GM21526 (cell line): ENCODE measurements around the gene AMZ2.
"Not testable (repeated sequence)": the region's sequence is repeated elsewhere in the genome, so short reads cannot be mapped to it uniquely, and the experiment has no call there.

Source experiments
- ATAC-seq: cut with Tn5 transposase; IDR thresholded peaks from one replicate; pipeline ENCODE4 v1.9.1; 2021; ENCODE audit warnings: moderate library complexity; ENCODE audit not compliant: unreplicated experiment, low FRiP score

The AMZ2 gene

DNA sequence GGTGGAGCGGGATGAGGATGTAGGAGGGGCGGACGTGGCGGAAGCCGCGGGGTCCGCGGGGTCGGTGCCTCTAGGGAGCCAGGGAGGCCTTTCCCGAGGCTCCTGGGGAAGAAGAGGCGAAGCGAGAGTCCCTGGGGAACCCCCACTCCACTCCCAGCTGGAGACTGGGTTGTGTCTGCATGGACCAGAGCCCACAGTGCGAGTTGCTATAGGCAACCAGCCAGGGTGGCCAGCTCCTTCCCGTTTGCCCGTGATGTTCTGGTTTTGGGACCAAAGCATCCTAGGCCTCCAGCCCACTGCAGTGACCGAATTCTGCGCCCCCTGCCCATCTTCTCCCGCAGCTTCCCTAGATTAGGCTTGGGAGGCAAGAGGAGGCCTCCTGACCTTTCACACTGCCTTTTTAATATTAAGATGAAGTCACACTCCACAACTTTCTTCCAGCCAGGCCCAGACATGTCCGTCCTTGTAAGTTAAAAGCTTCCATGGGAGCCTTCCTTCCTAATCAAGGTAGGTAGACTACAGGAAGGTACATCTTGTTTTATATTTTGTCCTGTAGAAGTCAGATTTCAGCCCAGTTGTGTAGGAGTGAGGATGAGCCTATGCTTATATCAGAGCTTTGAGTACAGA, 469 bp downstream of the AMZ2 start:
- ATAC-seq, result peak; percentile 22

DNA sequence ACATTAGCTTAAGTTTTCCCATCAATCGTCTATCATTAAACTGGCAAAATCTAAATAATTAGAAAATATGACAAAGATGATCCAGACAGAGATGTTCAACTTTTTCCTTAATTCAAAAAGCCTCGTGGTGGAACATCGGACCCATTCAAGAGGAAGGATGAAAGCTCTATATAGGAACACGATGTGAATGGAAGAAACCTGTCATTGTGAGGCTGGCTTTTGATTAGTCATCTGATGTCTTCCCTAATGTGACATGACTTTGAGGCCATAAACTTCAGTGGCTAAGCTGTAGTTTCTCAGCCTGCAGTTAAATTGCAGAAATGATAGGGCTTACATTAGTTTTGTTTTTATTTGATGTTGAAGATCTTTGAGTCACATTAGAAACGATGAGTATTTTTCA, 1.0 kb downstream of the AMZ2 start:
- no peak for ATAC-seq

DNA sequence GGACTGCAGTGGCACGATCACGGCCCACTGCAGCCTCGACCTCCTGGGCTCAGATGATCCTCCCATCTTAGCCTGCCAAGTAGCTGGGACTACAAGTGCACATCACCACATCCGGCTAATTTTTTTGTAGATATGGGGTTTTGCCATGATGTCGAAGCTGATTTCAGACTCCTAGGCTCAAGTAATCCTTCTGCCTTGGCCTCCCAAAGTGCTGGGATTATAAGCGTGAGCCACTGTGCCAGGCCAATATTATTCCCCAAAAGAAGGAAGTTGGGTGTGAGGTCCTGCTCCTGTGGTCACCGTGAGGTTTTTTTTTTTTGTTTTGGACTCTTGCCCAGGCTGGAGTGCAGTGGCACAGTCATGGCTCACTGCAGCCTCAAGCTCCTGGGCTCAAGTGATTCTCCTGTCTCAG, 1.5 kb downstream of the AMZ2 start:
- ATAC-seq, result no peak

DNA sequence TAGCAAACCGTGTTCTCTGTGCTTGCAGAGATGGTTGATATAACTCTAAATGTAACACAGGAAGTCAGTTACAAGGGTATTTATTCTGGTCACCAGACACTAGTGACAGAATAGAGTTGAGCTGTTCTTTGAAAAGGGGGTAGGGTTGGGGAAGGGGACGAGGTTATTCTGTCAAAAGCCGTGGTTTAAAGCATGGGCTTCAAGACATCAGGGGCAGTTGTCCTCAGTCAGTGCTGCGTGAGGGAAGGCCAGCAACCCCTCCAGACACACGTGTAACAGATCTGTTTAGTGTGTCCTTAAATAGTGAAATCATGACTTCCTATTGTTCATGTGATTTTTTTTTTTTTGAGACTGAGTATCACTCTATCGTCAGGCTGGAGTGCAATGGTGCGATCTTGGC, 5.6 kb downstream of the AMZ2 start:
- ATAC-seq, result not testable (repeated sequence)

DNA sequence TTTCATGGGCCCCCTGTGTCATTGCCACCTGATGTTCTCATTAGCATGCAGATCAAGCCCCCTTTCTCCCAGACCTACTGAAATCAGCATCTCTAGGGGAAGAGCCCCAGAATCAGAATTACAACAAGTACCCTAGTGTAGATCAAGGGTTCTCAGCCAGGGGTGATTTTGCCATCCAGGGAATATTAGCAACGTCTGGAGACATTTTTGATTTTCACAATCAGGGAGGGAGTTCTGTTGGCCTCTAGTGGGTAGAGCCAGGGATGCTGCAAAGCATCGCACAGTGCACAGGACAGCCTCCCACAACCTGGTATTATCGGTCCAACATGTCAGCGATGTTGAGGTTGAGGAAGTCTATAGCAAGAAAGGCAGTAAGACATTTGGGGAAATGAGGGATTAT, 7.3 kb downstream of the AMZ2 start:
- ATAC-seq, result no peak

DNA sequence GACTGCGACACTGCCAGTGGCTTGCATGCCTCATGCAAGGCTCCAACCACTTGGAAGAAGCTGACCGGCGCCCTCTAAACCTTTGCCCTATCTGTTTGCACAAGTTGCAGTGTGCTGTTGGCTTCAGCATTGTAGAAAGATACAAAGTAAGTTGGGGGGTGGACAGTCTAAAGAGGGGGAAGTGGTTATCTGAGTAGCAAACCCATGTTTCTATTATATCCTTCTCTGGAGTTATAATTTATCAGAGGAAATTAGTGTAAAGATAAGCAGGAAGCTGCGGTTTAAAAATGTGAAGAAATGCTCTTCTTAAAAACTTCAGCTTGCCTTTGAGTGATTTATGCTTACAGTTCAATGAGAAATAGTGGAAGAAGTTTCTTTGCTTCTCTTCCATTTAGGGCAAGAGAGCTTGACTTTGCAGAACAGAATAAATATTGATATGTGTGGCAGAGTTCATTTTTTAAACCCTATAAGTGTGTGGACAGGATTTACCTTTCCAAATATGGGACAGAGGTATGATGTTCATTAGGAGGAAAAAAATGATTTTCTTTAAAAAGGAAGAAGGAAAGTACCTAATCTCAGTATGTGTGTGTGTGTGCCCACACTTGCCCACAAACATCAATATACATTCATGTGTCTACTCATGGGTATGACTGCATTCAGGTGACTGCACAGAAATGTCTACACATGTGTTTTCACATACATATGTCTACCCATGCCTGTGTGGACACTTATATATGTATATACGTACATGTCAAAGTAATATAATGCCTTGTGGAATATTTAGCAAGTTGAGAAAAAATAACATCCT, 8.1 kb downstream of the AMZ2 start:
- ATAC-seq, result no peak

DNA sequence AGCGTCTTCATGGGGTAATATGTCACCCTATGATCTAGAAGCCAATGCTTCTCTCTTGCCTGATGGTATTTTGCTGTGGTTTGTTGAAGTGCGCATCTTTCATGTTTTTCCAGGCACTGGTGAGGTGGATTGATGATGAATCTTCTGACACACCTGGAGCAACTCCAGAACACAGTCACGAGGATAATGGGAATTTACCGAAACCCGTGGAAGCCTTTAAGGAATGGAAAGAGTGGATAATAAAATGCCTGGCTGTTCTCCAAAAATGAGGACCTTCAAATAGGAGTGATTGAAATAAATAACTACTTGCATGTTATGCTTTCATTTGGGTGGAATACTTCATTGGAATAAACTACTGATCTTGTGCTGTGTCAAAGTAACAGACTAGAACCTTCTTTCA, 8.9 kb downstream of the AMZ2 start:
- not testable (repeated sequence) for ATAC-seq

DNA sequence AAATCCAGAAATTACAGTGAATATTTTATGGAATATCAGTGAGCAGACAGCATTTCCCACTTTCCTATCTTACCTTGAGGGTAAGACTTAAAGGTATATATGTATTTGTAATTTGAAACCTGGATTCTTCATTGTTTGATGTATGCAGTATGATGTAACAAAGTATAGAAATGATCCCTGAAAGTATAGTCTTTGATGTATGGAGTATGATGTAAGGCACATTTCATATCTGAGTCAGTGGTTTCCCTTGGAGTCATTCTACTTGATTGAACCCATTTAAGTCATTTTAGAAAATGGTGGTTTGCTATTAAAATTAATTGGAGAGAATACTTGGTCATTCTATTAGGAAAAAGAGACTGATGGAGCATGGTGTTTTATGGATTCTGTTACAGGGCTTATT, 10.1 kb downstream of the AMZ2 start:
- no peak for ATAC-seq

DNA sequence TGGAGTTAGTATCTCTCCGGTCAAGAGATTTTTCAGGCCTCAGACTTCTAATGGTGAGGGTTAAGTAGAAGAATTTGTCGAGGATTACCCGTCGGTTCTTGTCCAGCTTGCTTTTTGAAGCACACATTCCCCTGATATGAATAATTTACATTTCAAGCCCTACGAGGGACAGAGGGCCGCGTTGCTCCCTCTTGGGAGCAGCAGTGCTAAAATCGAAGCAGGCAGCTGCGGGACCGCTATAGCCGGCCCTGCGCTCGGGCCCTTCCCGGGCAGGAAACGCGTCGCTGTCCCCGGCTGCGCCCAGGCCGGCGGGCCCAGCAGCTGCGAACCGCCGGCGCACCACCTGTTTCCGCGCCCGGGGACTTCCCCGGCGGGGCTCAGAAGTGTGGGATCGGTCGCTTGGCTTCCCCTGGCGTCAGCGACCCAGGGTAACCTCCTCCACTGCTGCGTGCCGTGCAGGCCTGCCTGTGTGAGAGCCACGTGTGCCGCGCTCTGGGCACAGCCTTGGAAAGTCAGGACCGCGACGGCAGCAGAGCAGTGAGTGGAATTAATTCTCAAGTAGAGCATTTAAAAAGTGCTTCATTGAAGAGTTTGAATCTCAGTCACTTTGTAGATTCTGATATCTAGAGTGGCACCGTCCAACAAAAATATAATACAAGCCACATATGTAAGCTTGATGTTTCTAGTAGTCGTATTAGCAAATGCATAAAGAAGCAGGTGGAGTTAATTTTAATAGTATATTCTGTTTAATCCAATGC, 11.2 kb downstream of the AMZ2 start:
- peak; percentile 86 for ATAC-seq

DNA sequence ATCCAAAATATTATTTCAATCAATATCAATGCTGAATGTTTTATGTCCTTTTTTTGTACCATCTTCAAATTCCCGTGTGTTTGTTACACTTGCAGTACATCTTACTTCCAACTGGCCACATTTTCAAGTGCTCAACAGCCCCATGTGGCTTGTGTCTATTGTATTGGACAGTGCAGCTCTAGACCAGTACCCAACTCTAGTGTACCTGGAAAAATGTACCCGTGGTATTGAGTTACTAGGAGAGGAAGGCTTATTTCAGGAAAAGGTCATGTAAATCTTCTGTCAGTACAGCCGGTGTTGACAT, 11.8 kb downstream of the AMZ2 start:
- not testable (repeated sequence) for ATAC-seq

DNA sequence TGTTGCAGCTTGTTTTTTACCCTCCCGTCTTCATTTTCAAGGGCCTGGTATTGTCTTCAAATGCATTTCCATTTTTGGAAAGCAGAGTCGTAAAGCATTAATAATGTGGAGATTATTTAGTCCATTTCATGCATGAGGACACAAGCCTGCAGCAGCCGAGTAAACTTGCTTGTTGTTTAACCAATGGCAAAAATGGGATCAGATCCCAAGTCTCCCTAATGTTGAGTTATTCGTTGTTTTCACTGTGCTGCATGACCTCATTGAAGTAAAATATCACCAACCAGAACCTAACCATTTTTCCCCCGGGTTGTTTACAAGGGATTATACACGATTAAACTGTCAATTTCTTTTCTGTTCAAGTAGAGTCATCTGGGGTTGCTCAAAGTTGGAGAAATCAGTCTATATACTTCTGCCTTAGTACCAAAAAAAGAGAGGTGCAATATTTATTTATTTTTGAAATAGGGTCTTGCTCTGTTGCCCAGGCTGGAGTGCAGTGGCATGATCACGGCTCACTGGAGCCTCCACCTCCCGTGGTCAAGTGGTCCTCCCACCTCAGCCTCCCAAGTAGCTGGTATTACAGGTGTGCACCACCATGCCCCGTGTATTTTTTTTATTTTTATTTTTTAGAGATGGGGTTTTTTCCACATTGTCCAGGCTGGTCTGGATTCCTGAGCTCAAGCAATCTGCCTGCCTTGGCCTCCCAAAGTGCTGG, 12.4 kb downstream of the AMZ2 start:
- no peak for ATAC-seq

DNA sequence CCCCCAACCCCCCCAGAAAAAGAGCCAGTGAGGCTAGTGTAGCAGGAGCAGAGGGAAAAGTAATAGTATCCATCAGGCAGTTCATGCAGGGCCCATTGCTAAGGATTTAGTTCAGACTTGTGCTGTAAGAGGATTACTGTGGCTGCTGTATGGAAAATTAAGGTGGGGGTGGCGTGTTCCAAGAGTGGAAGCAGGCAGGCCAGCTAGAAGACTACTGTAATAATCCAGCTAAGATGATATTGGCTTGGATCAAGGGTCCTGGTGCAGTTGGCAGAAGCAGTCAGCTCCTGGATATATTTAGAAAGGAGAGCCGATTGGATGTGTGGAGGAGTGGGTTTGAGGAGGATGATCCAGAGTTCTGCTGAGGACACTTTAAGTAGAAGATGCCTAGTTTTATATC, 14.6 kb downstream of the AMZ2 start:
- ATAC-seq, result not testable (repeated sequence)

DNA sequence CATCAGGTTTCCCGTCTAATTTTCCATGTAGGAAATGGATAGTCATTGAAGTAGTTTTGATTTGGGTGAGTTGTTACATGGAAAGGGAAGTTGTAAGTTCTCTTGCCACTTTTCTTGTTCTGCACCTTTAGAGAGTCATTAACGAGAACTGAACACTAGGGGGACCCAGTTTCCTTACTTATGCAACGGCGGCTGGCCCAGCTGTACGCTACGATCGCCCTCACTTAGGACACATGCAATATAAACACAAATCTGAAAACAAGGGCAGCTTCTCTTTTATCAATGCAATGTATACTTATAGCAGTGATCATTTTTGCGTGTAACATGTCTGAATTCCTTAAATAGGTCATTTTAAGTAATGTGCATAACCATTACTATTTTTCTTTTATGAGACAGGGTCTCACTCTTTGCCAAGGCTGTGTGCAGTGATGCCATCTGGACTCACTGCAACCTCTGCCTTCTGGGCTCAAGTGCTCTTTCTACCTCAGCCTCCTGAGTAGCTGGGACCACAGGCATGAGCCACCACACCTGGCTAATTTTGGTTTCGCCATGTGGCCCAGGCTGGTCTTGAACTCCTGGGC, 15.3 kb downstream of the AMZ2 start:
- ATAC-seq, result not testable (repeated sequence)

DNA sequence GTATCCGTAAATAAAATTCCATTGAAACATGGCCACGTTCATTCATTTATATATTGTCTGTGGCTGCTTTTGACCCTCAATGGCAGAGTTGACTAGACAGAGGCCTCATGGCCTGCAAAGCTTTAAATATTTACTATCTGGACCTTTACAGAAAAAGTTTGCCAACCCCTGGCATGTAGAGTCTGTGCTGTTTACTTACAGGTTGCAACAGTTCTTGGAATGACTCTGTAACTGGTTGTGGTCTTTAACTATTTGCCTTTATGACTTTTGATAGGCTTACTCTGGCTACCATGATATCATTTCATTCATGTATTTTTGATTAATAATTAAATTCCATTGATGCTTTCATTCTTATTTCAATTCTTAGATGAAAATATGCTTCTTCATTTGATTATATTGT, 18.0 kb downstream of the AMZ2 start:
- not testable (repeated sequence) for ATAC-seq

DNA sequence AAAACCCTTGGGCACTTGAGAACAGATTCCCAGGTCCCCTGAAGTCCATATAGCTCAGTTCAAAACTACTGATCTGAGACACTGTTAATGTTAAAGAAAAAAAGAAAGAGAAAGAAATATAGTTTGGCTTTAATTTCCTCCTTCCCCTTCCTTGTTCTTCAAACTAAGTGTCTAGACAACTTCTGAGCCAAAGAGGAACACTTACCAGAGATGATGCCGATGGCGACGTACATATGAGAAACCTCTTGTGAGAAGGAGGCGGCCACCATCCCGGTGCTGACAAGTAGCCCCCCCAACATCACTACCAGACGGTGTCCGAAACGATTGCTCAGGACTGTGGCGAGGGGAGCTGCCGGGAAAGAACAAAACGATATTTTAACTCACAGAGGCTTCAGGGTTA, 25.9 kb downstream of the AMZ2 start:
- no peak for ATAC-seq

DNA sequence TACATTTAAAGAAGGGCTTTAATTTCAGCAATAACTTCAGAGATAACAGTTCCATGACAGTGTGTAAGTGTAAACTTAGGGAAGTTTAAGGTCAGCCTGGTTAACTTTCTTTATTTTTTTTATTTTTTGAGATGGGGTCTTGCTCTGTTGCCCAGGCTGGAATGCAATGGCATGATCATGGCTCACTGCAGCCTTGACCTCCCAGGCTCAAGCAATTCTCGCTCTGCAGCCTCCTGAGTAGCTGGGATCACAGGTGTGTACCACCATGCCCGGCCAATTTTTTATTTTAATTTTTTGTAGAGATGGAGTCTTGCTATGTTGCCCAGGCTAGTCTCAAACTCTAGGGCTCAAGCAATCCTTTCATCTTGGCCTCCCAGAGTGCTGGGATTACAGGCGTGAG, 28.5 kb downstream of the AMZ2 start:
- not testable (repeated sequence) for ATAC-seq

DNA sequence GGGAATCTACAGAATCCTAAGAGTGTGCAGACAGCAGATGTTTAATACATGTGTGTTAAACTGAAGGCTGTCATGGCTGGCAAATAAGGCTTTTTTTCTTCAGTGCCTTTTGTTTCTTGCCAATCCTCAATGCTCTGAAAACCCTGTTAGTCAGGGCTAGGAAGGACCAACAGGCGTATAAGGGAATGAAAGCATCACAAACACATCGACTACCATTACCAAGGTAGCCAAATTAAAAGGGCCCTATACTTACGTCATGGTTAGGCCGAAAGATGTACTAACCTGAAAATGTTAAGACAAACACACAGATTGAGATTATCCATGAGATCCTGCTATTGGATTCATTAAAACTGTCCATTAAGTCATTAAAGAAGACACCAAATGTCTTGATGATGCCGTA, 30.0 kb downstream of the AMZ2 start:
- no peak for ATAC-seq

DNA sequence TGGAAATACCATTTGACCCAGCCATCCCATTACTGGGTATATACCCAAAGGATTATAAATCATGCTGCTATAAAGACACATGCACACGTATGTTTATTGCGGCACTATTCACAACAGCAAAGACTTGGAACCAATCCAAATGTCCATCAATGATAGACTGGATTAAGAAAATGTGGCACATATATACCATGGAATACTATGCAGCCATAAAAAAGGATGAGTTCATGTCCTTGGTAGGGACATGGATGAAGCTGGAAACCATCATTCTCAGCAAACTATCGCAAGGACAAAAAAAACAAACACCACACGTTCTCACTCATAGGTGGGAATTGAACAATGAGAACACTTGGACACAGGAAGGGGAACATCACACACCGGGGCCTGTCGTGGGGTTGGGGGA, 34.1 kb downstream of the AMZ2 start:
- ATAC-seq, result not testable (repeated sequence)

DNA sequence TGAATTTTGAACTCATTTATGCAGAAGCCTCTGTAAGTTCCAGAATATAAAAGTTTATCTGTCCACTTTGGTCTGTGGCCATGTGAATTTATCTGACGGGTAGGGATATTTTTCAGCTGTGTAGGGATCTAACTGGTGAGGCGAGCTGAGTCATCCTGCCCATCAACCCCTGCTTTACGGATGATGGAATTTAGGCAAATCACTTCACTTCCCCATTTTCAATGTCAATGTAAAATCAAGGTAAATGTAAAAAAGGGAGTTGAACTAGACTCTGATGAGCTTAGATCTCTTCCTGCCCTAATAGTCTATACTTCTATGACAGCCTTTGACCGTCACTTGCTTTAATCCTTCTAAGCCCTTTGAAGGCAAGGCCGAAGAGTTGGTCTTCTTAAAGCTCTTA, 40.5 kb downstream of the AMZ2 start:
- no peak for ATAC-seq

DNA sequence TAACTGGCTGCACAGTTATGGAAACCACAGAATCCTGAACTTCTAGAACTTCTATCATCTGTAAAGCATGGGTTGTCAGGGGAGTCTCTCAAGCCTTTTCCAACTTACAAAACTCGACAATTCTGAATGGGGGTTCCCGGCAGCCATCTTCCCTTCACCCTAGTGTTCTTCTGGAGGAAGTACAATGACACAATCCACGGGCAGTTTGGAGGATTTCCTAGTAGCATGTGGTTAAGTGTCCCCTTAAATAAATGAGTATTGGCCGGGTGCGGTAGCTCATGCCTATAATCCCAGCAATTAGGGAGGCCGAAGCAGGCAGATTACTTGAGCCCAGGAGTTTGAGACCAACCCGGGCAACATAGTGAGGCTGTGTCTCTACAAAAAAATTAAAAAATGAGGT, 41.0 kb downstream of the AMZ2 start:
- ATAC-seq, result no peak

DNA sequence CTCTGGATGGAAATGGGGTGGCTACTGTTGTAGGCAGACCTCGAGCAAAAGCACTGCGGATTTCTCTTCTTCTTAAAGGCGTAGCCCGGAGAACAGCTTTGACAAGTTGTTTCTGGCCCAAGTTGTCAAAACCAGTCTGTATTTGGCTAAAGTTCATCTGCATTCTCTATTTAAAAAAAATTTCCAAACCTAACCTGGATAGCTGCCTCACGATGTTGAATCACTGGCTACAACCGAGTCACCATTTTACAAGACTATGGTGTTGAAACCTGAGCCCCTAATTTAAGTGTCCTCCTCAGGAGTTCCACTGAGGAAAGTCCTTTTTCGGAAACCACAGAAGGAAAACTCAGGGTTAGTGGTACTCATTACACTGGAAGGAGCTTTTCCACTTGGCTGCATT, 41.6 kb downstream of the AMZ2 start:
- ATAC-seq, result no peak
